OCI-LY7 (cell line): ENCODE measurements around the gene CIB1.
A peak's percentile ranks its signal among the peaks of the same experiment; 100 is the strongest.

Source experiments
- CTCF ChIP-seq: fragments of 200-600 bp; sonication (generic); conservative IDR thresholded peaks from 2 replicates; pipeline ENCODE4 v1.5.1; 2014; ENCODE audit warnings: mild to moderate bottlenecking, antibody characterized with exemption, low read length, moderate library complexity, mixed read lengths
- EZH2phosphoT487 ChIP-seq: fragments of 200-600 bp; sonication (generic); IDR thresholded peaks from 2 replicates; pipeline ENCODE4 v1.6.1; 2018; ENCODE audit warnings: low read depth, borderline replicate concordance, mild to moderate bottlenecking, mixed run types, antibody characterized with exemption, low read length, moderate library complexity, mixed read lengths

GRCh38 chr15:90221246-90221900 lies 12.4 kb downstream of the CIB1 start:
- TF ChIP-seq CTCF (peak; percentile 77), EZH2phosphoT487 (no peak)
